ENCODE results near the gene RPL38. TPM values are rescaled to one million over a fixed set of nuclear protein-coding genes. Genes with fewer than 3 reads are reported as not detected.

The RPL38 gene
- polyA plus RNA-seq, 4 donors: 1,086 to 1,262 (median 1,199) TPM

DNA sequence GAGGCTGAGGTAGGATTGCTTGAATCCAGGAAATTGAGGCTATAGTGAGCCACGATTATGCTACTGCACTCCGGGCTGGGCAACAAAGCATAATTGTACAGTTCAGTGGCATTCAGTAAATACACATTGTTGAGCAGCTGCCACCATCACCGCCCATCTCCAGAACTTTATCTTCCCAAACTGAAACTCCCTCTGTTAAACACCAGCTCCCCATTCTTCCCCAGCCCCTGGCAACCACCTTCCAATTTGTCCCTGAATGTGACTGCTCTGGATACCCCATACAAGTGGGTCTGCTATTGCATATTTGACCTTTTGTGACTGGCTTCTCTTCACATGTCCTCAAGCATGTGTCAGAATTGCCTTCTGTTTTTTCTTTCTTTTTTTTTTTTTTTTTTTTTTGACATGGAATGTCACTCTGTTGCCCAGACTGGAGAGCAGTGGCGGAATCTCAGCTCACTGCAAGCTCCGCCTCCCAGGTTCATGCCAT, 2.9 kb downstream of the RPL38 start:
- DNase-seq (ENCODE audit: low read depth in 4 of 4, low spot score in 3 of 4): no peak

DNA sequence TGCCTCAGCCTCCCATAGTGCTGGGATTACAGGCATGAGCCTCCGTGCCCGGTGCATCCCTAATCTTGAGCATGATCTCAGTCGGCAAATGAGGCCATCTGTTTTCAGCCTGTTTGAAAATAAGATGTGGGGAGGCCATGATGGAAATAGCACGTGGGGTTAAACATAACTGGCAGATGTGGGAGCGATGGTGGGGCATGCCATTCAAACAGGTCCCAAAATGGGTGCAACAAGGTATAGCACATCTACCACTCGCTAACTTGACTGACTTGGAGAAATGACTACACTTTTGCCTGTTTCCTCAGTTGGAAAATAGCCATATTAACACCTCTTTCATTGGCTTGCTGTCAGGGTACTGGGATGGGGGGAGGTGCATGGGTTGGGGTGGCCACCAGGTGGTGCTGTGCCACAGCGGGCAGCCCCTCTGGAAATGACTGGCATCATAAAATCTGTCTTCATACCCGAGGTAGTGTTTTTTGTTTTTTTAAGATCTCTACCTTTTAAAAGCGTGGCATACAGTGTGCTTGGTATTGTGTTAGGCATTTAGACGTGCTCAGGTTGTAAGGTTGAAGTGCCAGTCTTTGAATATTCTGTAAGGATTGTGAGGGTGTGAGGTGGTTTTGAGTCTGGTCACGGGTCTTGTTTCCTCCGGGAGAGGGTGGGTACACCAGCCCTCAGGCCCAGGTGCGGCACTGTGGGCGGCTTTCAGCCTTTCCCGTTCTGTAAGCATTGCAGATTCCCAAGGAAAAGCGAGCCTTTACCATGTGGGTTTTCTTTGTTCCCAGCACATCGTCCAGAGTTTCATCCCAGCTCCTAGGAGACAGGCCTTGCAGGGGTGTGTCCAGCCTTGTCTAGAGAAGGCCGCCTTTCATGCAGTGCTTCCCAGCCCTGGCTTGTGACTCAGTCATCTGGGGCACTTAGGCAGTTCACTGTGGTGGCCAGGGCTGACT, 7.0 kb downstream of the RPL38 start:
- DNase-seq (ENCODE audit: low read depth in 4 of 4, low spot score in 3 of 4): no peak

DNA sequence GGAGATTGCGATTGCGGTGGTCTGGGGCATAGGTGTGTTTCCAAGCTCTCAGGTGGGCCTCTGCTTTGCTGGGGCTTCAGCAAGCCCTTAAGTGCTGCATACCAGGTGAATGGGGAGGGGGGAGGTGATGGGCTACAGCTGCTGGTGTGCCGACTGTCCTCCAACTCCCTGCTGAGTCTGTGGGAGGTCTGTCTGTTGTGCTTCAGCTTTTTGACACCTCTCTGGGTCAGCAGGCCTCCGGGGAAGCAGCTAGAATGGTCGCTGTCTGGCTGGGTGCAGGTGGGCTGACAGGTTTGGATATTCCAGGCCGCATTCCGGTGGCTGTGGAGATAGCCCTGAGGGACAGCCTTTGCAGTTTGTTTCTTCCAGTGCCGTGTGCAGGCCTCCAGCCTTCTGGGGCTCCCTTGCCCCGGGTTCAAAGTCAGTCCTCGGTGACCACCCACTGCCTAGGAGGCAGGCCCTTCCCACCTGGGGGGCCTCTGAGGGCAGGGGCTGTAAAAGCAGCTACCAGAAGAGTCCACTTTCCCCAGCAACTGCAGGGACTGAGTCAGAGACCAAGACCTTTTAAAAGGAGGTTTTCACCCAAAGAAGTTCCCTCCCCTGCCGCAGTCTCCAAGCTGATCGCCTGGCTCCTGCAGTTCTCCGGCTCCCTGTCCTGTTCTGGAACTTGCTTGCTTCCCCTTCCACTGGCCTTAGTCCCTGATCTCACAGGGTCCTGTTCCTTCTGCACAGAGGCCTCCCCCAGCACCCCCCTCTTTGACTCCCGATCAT, 7.8 kb downstream of the RPL38 start:
- no peak for DNase-seq (ENCODE audit: low read depth in 4 of 4, low spot score in 3 of 4)

GRCh38 chr17:74211912-74212208, 8.4 kb downstream of the RPL38 start:
- no peak for DNase-seq (ENCODE audit: low read depth in 4 of 4, low spot score in 3 of 4)

DNA sequence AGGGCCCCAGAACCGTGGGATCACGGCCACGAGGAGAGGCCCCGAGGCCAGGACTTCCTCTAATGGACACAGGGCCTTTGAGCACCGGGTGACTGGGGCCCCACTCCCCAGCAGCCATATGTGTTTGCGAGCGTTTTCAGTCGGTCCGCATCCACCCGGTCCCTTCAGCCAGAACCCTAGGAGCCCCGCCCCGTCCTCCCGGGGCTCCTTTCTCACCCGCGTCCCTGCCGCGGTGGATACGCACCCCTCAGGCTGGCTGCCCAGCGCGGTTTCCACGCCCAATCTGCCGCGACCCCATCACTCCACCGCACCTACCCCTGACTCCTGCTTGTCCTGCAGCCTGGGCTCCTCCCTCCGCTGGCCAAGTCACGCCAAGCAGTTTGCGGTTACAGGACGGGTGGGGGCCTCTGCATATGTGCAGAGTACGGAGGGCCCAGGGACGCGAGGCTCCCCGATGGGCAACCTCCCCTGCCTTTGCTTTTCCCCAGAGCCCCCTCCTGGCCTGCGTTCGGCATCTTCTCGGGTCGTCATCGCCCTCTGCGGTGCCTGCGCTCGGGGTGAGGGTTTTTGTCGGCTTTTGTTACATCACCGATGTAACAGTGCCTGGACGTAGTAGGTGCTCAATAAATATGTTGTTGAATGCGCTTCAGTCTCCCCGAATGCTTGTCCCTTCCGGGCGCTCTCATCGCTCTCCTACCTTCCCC, 8.9 kb downstream of the RPL38 start:
- DNase-seq (ENCODE audit: low read depth in 4 of 4, low spot score in 3 of 4): no peak

DNA sequence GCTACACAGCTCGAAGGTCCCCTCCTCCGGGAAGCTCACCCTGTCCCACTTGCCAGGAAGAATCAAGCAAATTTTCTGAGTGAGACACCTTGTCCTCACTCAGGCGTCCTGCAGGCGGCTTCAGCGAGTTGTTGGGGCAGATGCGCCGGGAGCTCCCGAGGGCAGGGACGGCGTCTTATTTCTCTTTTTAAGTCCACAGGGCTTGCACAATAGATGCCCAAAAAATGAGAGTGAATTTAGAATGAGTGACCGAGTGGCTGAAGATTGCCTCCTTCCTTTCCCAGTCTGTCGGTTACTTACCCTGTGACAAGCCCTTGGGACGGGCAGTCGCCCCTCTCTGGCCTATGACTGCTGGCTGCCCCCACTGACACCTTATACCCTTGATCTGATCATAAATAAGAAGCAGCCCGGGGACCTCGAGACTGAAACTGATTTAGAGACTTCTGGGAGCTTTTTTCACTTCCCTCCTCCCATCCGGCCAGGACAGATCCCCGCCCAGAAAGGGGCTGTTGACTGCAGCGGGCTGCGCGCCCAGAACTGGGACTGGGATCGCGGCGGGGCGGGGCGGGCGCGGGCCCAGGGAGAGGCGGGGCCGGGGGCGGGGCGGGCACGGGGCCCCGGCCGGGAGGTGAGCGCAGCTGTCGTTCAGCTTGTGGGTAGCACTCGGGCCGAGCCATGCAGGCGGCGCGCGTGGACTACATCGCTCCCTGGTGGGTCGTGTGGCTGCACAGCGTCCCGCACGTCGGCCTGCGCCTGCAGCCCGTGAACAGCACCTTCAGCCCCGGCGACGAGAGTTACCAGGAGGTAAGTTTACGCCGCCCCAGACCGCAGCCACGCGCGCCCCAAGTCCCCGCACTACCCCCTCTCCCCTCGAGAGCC, 9.7 kb downstream of the RPL38 start, which contains the start of gene TTYH2:
TSS of gene TTYH2 (plus strand) at position 659 of the 879 bp plus-strand sequence. CDS start at position 676, 17 bp downstream.
- peak in 3 of 4 donors; percentile 70 to 87 (median 81) for DNase-seq (ENCODE audit: low read depth in 4 of 4, low spot score in 3 of 4)

- DNase-seq (ENCODE audit: low read depth in 4 of 4, low spot score in 3 of 4): no peak
Observed at GRCh38 chr17:74213861-74214391, 10.4 kb downstream of the RPL38 start.

DNA sequence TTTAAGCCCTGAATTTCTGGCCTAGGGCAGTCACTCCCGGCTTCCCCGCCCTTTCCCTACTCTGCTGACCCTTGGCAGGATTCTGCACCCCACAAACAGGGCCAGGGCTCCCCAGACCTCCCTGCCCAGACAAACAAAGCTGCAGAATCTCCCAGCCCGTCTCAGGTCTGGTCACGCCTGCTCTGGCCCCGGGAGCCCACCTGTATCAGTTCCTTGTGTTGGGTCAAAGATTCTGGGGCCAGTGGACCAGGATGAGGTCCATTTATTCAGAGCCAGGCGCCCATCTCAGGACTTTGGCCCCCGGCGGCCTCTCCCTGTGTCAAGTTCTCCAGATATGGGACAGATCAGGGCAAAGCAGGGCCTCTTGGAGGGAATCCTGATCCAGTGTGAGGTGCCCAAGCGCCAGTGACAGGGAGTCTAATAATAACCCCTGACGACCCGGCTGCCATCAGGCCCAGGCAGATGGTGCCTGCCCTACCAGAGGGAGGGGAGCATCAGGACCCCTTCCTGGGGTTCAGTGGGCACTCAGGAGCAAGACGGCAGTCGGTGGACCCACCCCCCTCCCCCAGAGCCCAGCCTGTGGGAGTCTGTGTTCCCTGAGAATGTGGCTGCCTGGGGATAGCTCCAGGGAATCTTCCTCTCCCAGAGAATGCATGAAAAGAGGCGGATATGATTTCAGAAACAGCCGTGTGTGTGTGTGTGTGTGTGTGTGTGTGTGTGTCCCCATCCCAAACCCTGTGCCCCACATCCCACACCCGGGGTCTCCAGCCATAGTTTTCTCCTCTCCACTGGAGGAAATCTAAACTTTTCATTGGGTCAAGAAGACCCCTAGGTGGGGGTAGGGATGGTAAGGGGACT, 11.2 kb downstream of the RPL38 start:
- no peak for DNase-seq (ENCODE audit: low read depth in 4 of 4, low spot score in 3 of 4)

- no peak for DNase-seq (ENCODE audit: low read depth in 4 of 4, low spot score in 3 of 4)
Observed at GRCh38 chr17:74215342-74215727, 11.9 kb downstream of the RPL38 start.

DNA sequence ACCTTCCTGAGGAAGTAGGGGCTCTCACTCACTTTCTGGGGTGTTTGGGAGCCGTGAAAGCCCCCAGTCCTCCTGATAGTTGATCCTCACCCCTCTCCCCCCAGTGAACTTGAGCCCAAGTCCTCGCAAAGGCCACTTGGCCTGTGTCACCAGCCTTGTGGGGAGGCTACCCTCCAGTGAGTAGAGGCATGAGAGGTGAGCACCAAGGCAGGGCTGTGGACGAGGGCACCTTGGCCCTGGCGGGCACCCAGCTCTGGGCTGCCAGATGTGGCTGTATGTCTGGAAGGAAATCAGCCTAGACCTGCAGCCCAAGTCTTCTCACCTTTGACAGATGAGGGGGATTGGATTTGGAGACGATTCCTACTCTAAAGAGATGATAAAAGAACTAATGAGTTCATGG, 13.0 kb downstream of the RPL38 start:
- DNase-seq (ENCODE audit: low read depth in 4 of 4, low spot score in 3 of 4): no peak

GRCh38 chr17:74217037-74217730, 13.7 kb downstream of the RPL38 start:
- no peak for DNase-seq (ENCODE audit: low read depth in 4 of 4, low spot score in 3 of 4)

DNA sequence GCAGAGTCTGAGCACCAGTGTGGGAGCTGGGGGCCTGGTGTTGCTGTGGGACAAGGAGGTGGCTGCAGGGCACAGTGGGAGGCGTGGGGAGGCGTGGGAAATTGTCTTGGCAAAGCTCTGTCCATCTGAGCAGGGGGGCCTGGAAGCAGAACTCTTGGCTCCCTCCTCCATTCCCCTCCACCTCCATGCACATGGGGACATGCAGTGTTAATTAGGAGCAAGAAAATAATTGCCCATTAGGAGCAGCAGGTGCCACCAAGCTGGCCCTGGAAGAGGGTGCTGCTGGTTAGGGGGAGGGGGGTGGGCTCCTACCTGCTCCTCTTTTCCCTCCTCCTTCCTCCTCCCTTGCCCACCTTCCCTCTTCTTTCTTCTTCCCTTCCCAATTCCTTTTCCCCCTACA, 14.4 kb downstream of the RPL38 start:
- no peak for DNase-seq (ENCODE audit: low read depth in 4 of 4, low spot score in 3 of 4)

DNA sequence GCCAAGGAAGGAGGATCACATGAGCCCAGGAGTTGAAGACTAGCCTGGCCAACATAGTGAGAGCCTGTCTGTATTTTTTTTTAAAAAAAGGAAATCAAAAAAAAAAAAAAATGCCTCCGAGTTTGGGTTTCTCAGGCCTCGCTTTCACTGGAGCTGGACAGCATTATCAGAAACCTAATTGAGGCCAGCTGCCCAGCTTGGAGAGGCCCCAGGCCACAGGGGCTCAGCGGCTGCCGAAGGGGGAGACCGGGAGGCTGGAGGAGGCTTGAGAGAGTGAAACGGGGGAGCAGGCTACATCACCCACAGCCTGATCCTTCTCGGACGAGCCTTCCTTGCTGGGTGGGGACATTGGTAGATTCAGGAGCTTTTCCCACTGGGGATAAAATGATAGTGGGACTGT, 15.0 kb downstream of the RPL38 start:
- no peak for DNase-seq (ENCODE audit: low read depth in 4 of 4, low spot score in 3 of 4)

- DNase-seq (ENCODE audit: low read depth in 4 of 4, low spot score in 3 of 4): no peak
Observed at GRCh38 chr17:74219576-74220133, 16.2 kb downstream of the RPL38 start.

DNA sequence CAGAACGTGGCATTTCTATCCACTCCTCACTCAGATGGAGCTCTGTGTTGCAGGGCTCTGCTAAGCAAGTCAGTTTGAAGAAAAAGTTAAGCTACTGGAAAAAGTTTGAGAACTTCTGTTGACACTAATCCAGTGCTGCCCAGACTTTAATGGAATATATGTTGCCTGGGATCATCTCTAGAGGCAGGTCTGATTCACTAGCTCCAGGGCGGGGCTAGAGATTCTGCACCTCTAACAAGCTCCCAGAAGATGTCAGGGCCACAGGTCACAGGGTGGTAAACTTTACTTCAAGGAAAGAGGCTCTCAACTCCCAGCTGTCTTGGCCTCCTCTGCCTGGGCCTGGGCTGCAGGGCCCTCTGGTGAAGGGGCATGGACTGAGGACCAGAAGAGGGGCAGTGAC, 16.7 kb downstream of the RPL38 start:
- DNase-seq (ENCODE audit: low read depth in 4 of 4, low spot score in 3 of 4): no peak

- no peak for DNase-seq (ENCODE audit: low read depth in 4 of 4, low spot score in 3 of 4)
Observed at GRCh38 chr17:74220946-74221818, 17.7 kb downstream of the RPL38 start.

DNA sequence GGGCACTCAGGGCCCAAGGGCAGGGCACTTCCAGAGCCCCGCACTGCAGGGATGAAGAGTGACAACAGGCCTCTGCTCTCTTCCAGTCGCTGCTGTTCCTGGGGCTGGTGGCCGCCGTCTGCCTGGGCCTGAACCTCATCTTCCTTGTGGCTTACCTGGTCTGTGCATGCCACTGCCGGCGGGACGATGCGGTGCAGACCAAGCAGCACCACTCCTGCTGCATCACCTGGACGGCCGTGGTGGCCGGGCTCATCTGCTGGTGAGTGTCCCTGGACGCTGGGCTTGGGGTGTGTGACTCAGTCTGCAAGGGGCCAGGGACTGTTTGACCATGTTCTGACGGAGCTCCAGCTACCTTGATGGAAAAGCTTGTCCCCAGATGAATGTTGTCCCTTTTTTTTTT, 18.9 kb downstream of the RPL38 start:
- no peak for DNase-seq (ENCODE audit: low read depth in 4 of 4, low spot score in 3 of 4)
